Uterine smooth muscle cell (primary cell): ENCODE data around the gene HMGB3. TPM values are rescaled to one million over a fixed set of nuclear protein-coding genes. Genes with fewer than 3 reads are reported as not detected.

Source experiments
- total RNA-seq: library from RNA; depleted of rRNA; stranded (reverse); fragments of >200 nt; gene quantifications from 2 replicates; pipeline ENCODE4 v1.2.3, GENCODE V29; 2014

The HMGB3 gene
- 28.4 and 41.1 TPM in 2 replicates for total RNA-seq

GRCh38 chrX:150982788-150983520 is at the start of gene HMGB3:
HMGB3 (plus strand) TSS chrX:150983335; CDS start chrX:150985600, 2,265 bp downstream.

Other genes with a start within 250 kb of the HMGB3 start
- gene CD99L2, start 84.7 kb upstream of the HMGB3 start, total RNA-seq = 39.7 and 73.0 TPM in 2 replicates
- not detected in 2 replicates for gene GPR50, start 193.2 kb downstream of the HMGB3 start, total RNA-seq